HepG2 (cell line): Measurements from ENCODE around the gene LRRTM2. TPM values are rescaled to one million over a fixed set of nuclear protein-coding genes. Genes with fewer than 3 reads are reported as not detected.
A peak's percentile ranks its signal among the peaks of the same experiment; 100 is the strongest.

ENCODE experiments used
- ATAC-seq: fragments of 200-7000 bp; cut with Tn5 transposase; 3 replicates; pipeline ENCODE4 v1.9.1; 2020; ENCODE audit warnings: mild to moderate bottlenecking, moderate library complexity
- BruUV-seq: library from RNA; stranded (reverse); fragments of 400-500 nt; replicated peaks from 2 replicates; lab custom pipeline; 2021; lab: Mats Ljungman, UMichigan
- CTCF ChIA-PET: fragments of 300-600 bp; formaldehyde crosslinking; extraction: SDS; loops from one replicate; lab custom pipeline; 2021; ENCODE audit warnings: low total read pairs, inconsistent platforms, low intra/inter-chr PET ratio; lab: Yijun Ruan, JAX
- POLR2A ChIA-PET: fragments of 350-600 bp; sonication (Branson Sonifier 250); formaldehyde crosslinking; loops from one replicate; lab custom pipeline; 2020; ENCODE audit warnings: antibody characterized with exemption, inconsistent platforms; lab: Yijun Ruan, JAX
- DNase-seq: peaks from one replicate; pipeline ENCODE4 v3.0.0-alpha.2; 2015; ENCODE audit warnings: low spot score
- FAIRE-seq: peaks from 3 replicates; lab custom pipeline; 2011; peaks lifted over from hg19 to GRCh38; lab: Jason Lieb, UNC
- H2AFZ ChIP-seq: one replicate; pipeline ENCODE4 v1.6.1; 2011; ENCODE audit warnings: low read length, inconsistent platforms
- H3K27ac ChIP-seq: fragments of 300-600 bp; 3 replicates; pipeline ENCODE4 v1.8.0; 2011; ENCODE audit warnings: mixed run types, mild to moderate bottlenecking, mixed read lengths, low read length, inconsistent platforms; ENCODE audit not compliant: insufficient read depth; ENCODE audit errors: extremely low read length
- H3K27me3 ChIP-seq, 2 experiments: fragments of 200-600 bp in 1 of 2; 2 replicates in 1 of 2; 3 replicates in 1 of 2; pipeline versions ENCODE4 v1.6.0 to v1.8.0; 2011; ENCODE audit warnings: low read length in 2 of 2, mild to moderate bottlenecking in 2 of 2, moderate library complexity in 2 of 2, inconsistent platforms in 1 of 2; ENCODE audit not compliant: insufficient read depth in 2 of 2, control insufficient read depth in 1 of 2
- H3K36me3 ChIP-seq, 2 experiments: fragments of 200-600 bp in 1 of 2; replicated peaks in 1 of 2; 2 replicates in 1 of 2; 3 replicates in 1 of 2; pipeline versions ENCODE4 v1.5.1 to v1.8.0; 2011; ENCODE audit warnings: low read length in 2 of 2, inconsistent platforms in 1 of 2; ENCODE audit not compliant: insufficient read depth in 2 of 2, control insufficient read depth in 1 of 2
- H3K4me1 ChIP-seq: 2 replicates; pipeline ENCODE4 v1.5.1; 2012; ENCODE audit warnings: low read length, inconsistent platforms; ENCODE audit not compliant: insufficient read depth
- H3K4me2 ChIP-seq: 2 replicates; pipeline ENCODE4 v1.6.0; 2011; ENCODE audit warnings: low read depth, low read length, inconsistent platforms
- H3K4me3 ChIP-seq, 3 experiments: fragments of 200-600 bp in 1 of 3; sonication (generic), shearing (Covaris generic) in 1 of 3; replicated peaks in 1 of 3; 2 replicates each; pipeline ENCODE4 v1.5.1; 2011 to 2016; ENCODE audit warnings: low read length in 3 of 3, inconsistent platforms in 2 of 3, low read depth in 2 of 3, mild to moderate bottlenecking in 2 of 3, control low read depth in 1 of 3, mixed read lengths in 1 of 3; ENCODE audit not compliant: insufficient read depth in 1 of 3
- H3K79me2 ChIP-seq: one replicate; pipeline ENCODE4 v1.6.1; 2011; ENCODE audit warnings: low read length, inconsistent platforms; ENCODE audit not compliant: insufficient read depth
- H3K9ac ChIP-seq: 2 replicates; pipeline ENCODE4 v1.6.0; 2011; ENCODE audit warnings: mild to moderate bottlenecking, low read depth, low read length, inconsistent platforms; ENCODE audit not compliant: insufficient read depth
- H3K9me3 ChIP-seq: 2 replicates; pipeline ENCODE4 v1.5.1; 2012; ENCODE audit warnings: mild to moderate bottlenecking, low read length
- H4K20me1 ChIP-seq: 2 replicates; pipeline ENCODE4 v1.6.0; 2011; ENCODE audit warnings: inconsistent platforms, mild to moderate bottlenecking, low read length, moderate library complexity; ENCODE audit not compliant: insufficient read depth
- DR1 ChIP-seq: sonication (generic); formaldehyde crosslinking; IDR thresholded peaks from 2 replicates; pipeline ENCODE4 v1.8.0; 2021; ENCODE audit warnings: mild to moderate bottlenecking, missing genetic modification reagents, inconsistent platforms
- ETS1 ChIP-seq: sonication (generic); formaldehyde crosslinking; IDR thresholded peaks from 2 replicates; pipeline ENCODE4 v1.4.0; 2020; ENCODE audit warnings: missing genetic modification reagents
- ETV6 ChIP-seq: sonication (generic); formaldehyde crosslinking; conservative IDR thresholded peaks from 2 replicates; pipeline ENCODE4 v1.4.0; 2020; ENCODE audit warnings: missing genetic modification reagents
- GABPB1 ChIP-seq: IDR thresholded peaks from 2 replicates; pipeline ENCODE4 v1.6.1; 2016; ENCODE audit warnings: mild to moderate bottlenecking, missing genetic modification reagents, moderate library complexity, missing compliant biosample characterization
- MIXL1 ChIP-seq: IDR thresholded peaks from 2 replicates; pipeline ENCODE4 v1.6.1; 2016
- PAX8 ChIP-seq: sonication (generic); formaldehyde crosslinking; IDR thresholded peaks from 2 replicates; pipeline ENCODE4 v1.8.0; 2022; ENCODE audit warnings: mild to moderate bottlenecking, missing genetic modification reagents, borderline replicate concordance
- RBM22 ChIP-seq: fragments of 200-400 bp; formaldehyde crosslinking; optimal IDR thresholded peaks from 2 replicates; pipeline ENCODE3; 2017; ENCODE audit warnings: mild to moderate bottlenecking, low read length, moderate library complexity
- RXRA ChIP-seq: sonication (generic); formaldehyde crosslinking; IDR thresholded peaks from 2 replicates; pipeline ENCODE4 v1.5.1; 2020; ENCODE audit warnings: missing genetic modification reagents
- SMARCC2 ChIP-seq: fragments of 450-650 bp; IDR thresholded peaks from 2 replicates; pipeline ENCODE4 v1.6.1; 2017; ENCODE audit warnings: antibody characterized with exemption, mild to moderate bottlenecking
- SOX6 ChIP-seq, 2 experiments: fragments of 450-650 bp in 1 of 2; sonication (generic) in 1 of 2; formaldehyde crosslinking in 1 of 2; IDR thresholded peaks; 2 replicates each; pipeline versions ENCODE4 v1.4.0 to v1.6.1; 2017 to 2020; ENCODE audit warnings: antibody characterized with exemption in 1 of 2, mild to moderate bottlenecking in 1 of 2, missing genetic modification reagents in 1 of 2
- SUZ12 ChIP-seq: fragments of 150-350 bp; IDR thresholded peaks from 2 replicates; pipeline ENCODE4 v1.6.1; 2014; ENCODE audit warnings: low read depth, low read length
- TFDP2 ChIP-seq: sonication (generic); formaldehyde crosslinking; IDR thresholded peaks from 2 replicates; pipeline ENCODE4 v1.4.0; 2020; ENCODE audit warnings: missing genetic modification reagents
- ZBTB25 ChIP-seq: IDR thresholded peaks from 2 replicates; pipeline ENCODE4 v1.6.1; 2018; ENCODE audit warnings: missing genetic modification reagents
- ZNF550 ChIP-seq: sonication (generic); formaldehyde crosslinking; IDR thresholded peaks from 2 replicates; pipeline ENCODE4 v1.4.0; 2020; ENCODE audit warnings: mild to moderate bottlenecking, missing genetic modification reagents, borderline replicate concordance
- ZNF713 ChIP-seq: sonication (generic); formaldehyde crosslinking; IDR thresholded peaks from 2 replicates; pipeline ENCODE4 v1.4.0; 2020; ENCODE audit warnings: mild to moderate bottlenecking, missing genetic modification reagents
- in situ Hi-C: cut with HindIII; loops from 2 replicates; pipeline ENCODE4 v1.10.0; 2017; ENCODE audit warnings: low pct_unique_long_range_greater_than_20kb; ENCODE audit not compliant: extremely low pct_ligation_motif_present
- intact Hi-C: fragments of 100-400 bp; cut with micrococcal nuclease; formaldehyde crosslinking; loops from one replicate; pipeline ENCODE4 v1.10.0; 2022; ENCODE audit not compliant: unreplicated experiment
- polyA plus RNA-seq, 8 experiments: library from polyadenylated mRNA; depleted of rRNA in 3 of 8; stranded (reverse) in 7 of 8; unstranded in 1 of 8; fragments of >200 nt; fragmentation: Illumina TruSeq in 4 of 8; extraction: Trizol in 4 of 8; gene quantifications; 2 replicates each; pipeline versions ENCODE4 v1.2.1 to v1.2.3, GENCODE V29; 2011 to 2016; ENCODE audit warnings: low read depth in 4 of 8, missing spikeins in 1 of 8, mixed read lengths in 1 of 8; ENCODE audit not compliant: insufficient read depth in 1 of 8
- total RNA-seq, 5 experiments: library from RNA; depleted of rRNA; stranded (reverse); fragments of >200 nt; fragmentation: Illumina TruSeq; extraction: Trizol; gene quantifications; 2 replicates each; pipeline ENCODE4 v1.2.3, GENCODE V29; 2016; ENCODE audit warnings: low read depth in 1 of 5

Gene LRRTM2
- total and polyA plus RNA-seq, 2 of the 13 experiments (the other 11 are each of a cell fraction or from before 2014, with no cell fraction given), result not detected

- ChIA-PET POLR2A (no interaction called here), CTCF (no interaction called here)
- Histone ChIP-seq H3K4me1 (0 out of 2 replicates have a peak, but pooled peaks cover 6% of the 10 kb centered on the region), H3K9ac (no peak overlapping the region), H3K79me2 (no peaks in the 10 kb centered on the region), H4K20me1 (no peaks in the 10 kb centered on the region), H3K27ac (no peak overlapping the region), H3K36me3 (peaks cover 18 to 44% of the 10 kb centered on the region in 2 experiments), H3K27me3 (no peaks in the 10 kb centered on the region), H2AFZ (no peak overlapping the region), H3K4me2 (no peak overlapping the region), H3K4me3 (no peak overlapping the region), H3K9me3 (no peaks in the 10 kb centered on the region)
- BruUV-seq, result no TSS peak
- ATAC-seq, result no peak
- in situ Hi-C loops, result no loop called here
- no peak for DNase-seq
- FAIRE-seq, result no peak
- TF ChIP-seq GABPB1 (CRISPR knock-in tag) (no peak), RBM22 (peak; percentile 16)
- intact Hi-C loops, result no loop called here
These were observed 14.9 kb upstream of the LRRTM2 start for GRCh38 chr5:138889994-138890393.

GRCh38 chr5:138884554-138884953 lies 9.4 kb upstream of the LRRTM2 start:
- no peak overlapping the region for H3K9ac ChIP-seq
- H3K27ac ChIP-seq, result no peak overlapping the region
- H3K27me3 ChIP-seq, result no peaks in the 10 kb centered on the region
- no peak overlapping the region for H2AFZ ChIP-seq
- peaks cover 3% of the 10 kb centered on the region for H3K79me2 ChIP-seq
- no peak for ATAC-seq
- no TSS peak for BruUV-seq
- no peaks in the 10 kb centered on the region; the same call in none of the 2 replicates for H4K20me1 ChIP-seq
- H3K4me3 ChIP-seq, result no peak overlapping the region
- no peak for FAIRE-seq
- H3K4me1 ChIP-seq, result no peaks in the 10 kb centered on the region
- DNase-seq, result no peak
- intact Hi-C loops (no loop called here), in situ Hi-C loops (no loop called here)
- H3K36me3 ChIP-seq, result peaks cover 11 to 28% of the 10 kb centered on the region in 2 experiments
- TF ChIP-seq DR1 (CRISPR knock-in tag), result no peak
- TF ChIP-seq ZNF713 (CRISPR knock-in tag), result no peak
- no peak for TF ChIP-seq PAX8
- TF ChIP-seq SMARCC2, result no peak
- no peak for TF ChIP-seq TFDP2 (CRISPR knock-in tag)
- no peak for TF ChIP-seq ZBTB25 (CRISPR knock-in tag)
- TF ChIP-seq SOX6 (IDR thresholded peaks at IDR 0.05), result no peak
- no peak for TF ChIP-seq SOX6 (CRISPR knock-in tag; IDR thresholded peaks at IDR 0.05)
- no peak for TF ChIP-seq ETS1 (CRISPR knock-in tag)
- no peak for TF ChIP-seq SUZ12
- no peak for TF ChIP-seq MIXL1 (CRISPR knock-in tag)
- TF ChIP-seq ETV6 (CRISPR knock-in tag), result no peak
- no peak for TF ChIP-seq RXRA (CRISPR knock-in tag)
- TF ChIP-seq ZNF550 (CRISPR knock-in tag), result no peak
- ChIA-PET CTCF (no interaction called here), POLR2A (no interaction called here)
- H3K9me3 ChIP-seq, result no peaks in the 10 kb centered on the region
- no peak overlapping the region for H3K4me2 ChIP-seq
